Measurements from ENCODE around the gene HOXA9. TPM values are rescaled to one million over a fixed set of nuclear protein-coding genes. Genes with fewer than 3 reads are reported as not detected.

HOXA9 gene
- total RNA-seq, 4 donors from 2014 or later: 0.54 to 0.89 TPM; not detected in 2

GRCh38 chr7:27132214-27132613 is 33.1 kb downstream of the HOXA9 start:
- Histone ChIP-seq H3K4me1 (peaks cover 20 to 88% (median 30%) of the 10 kb centered on the region in 3 donors), H3K27me3 (no peaks in the 10 kb centered on the region), H3K9me3 (no peaks in the 10 kb centered on the region), H3K4me3 (no peak overlapping the region), H3K27ac (peak overlapping the region; percentile 80 to 99 (median 98)), H3K36me3 (no peaks in the 10 kb centered on the region)
- no peak for TF ChIP-seq POLR2A (IDR thresholded peaks at IDR 0.05)
- TF ChIP-seq EP300 (IDR thresholded peaks at IDR 0.05): no peak
- no peak for TF ChIP-seq POLR2AphosphoS5 (IDR thresholded peaks at IDR 0.05)
- no peak for TF ChIP-seq CTCF (IDR thresholded peaks at IDR 0.05)
- ATAC-seq: no peak
- WGBS, 2 donors (ENCODE audit: low coverage in 1 of 2): 19 to 42% methylated on average over 2 of the region's 2 CpGs

GRCh38 chr7:27131390-27131819 is 33.9 kb downstream of the HOXA9 start:
- WGBS, 2 donors (ENCODE audit: low coverage in 1 of 2): 29 to 38% methylated on average over 9 to 12 of the region's 12 CpGs
- no peaks in the 10 kb centered on the region for H3K36me3 ChIP-seq
- H3K4me1 ChIP-seq: peaks cover 16 to 88% (median 27%) of the 10 kb centered on the region in 3 donors
- no peaks in the 10 kb centered on the region for H3K27me3 ChIP-seq
- H3K27ac ChIP-seq: peak overlapping the region; percentile 80 to 99 (median 98)
- peak overlapping the region; percentile 47 to 84 for H3K4me3 ChIP-seq
- TF ChIP-seq CTCF (IDR thresholded peaks at IDR 0.05): no peak
- TF ChIP-seq POLR2A (IDR thresholded peaks at IDR 0.05): no peak
- TF ChIP-seq EP300 (IDR thresholded peaks at IDR 0.05): no peak
- no peak for TF ChIP-seq POLR2AphosphoS5 (IDR thresholded peaks at IDR 0.05)
- no peaks in the 10 kb centered on the region for H3K9me3 ChIP-seq
- no peak for ATAC-seq

- Histone ChIP-seq H3K4me3 (peak within 1 kb of the TSS; percentile 47 to 84), H3K9me3 (no peaks in the 10 kb centered on the region), H3K27me3 (no peaks in the 10 kb centered on the region), H3K36me3 (no peaks in the 10 kb centered on the region), H3K4me1 (peaks cover 16 to 88% (median 27%) of the 10 kb centered on the region in 3 donors), H3K27ac (peak within 1 kb of the TSS; percentile 92 to 99 (median 98))
- ATAC-seq: peak; percentile 95
- 0% methylated on average over 8 to 14 of the region's 67 CpGs for WGBS, 2 donors (ENCODE audit: low coverage in 1 of 2)
- TF ChIP-seq POLR2AphosphoS5 (IDR thresholded peaks at IDR 0.05) (peak; percentile 73), EP300 (IDR thresholded peaks at IDR 0.05) (no peak), CTCF (IDR thresholded peaks at IDR 0.05) (no peak), POLR2A (IDR thresholded peaks at IDR 0.05) (peak; percentile 62 to 80)
Observed at GRCh38 chr7:27130540-27131389, 34.6 kb downstream of the HOXA9 start, which contains the start of gene HOXA4. Gene HOXA4 (minus strand): TSS chr7:27130757. CDS start chr7:27130733, 24 bp downstream.

GRCh38 chr7:27129729-27130539 is 35.4 kb downstream of the HOXA9 start:
- Histone ChIP-seq H3K4me1 (peaks cover 13 to 88% (median 32%) of the 10 kb centered on the region in 3 donors), H3K36me3 (no peaks in the 10 kb centered on the region), H3K4me3 (peak overlapping the region; percentile 47 to 84), H3K9me3 (no peaks in the 10 kb centered on the region), H3K27me3 (no peaks in the 10 kb centered on the region), H3K27ac (peak overlapping the region; percentile 92 to 99 (median 98))
- peak; percentile 44 for ATAC-seq
- TF ChIP-seq EP300 (IDR thresholded peaks at IDR 0.05) (no peak), POLR2AphosphoS5 (IDR thresholded peaks at IDR 0.05) (no peak), CTCF (IDR thresholded peaks at IDR 0.05) (peak in 3 of 4 experiments; percentile 30 to 56 (median 48)), POLR2A (IDR thresholded peaks at IDR 0.05) (peak; percentile 14 to 22)
- WGBS, 2 donors (ENCODE audit: low coverage in 1 of 2): 7 to 21% methylated on average over 3 to 15 of the region's 72 CpGs
